Mammary epithelial cell (primary cell): ENCODE measurements around the gene COL27A1.

Source experiments
- EZH2 ChIP-seq: IDR thresholded peaks from 2 replicates; pipeline ENCODE4 v1.6.1; 2012; ENCODE audit warnings: low read length, inconsistent platforms, borderline replicate concordance
- TF ChIP-seq, protein P1 (sequence below), 2 donors: IDR thresholded peaks in 1 of 2; conservative IDR thresholded peaks in 1 of 2; 2 replicates each; pipeline ENCODE4 v1.5.1; 2011 to 2012; ENCODE audit warnings: inconsistent platforms in 2 of 2, low read length in 2 of 2, mild to moderate bottlenecking in 2 of 2, control low read depth in 1 of 2, low read depth in 1 of 2; ENCODE audit not compliant: insufficient read depth in 1 of 2; ENCODE audit errors: extremely low read depth in 1 of 2

GRCh38 chr9:114187827-114188226 lies 32.5 kb downstream of the COL27A1 start:
- TF ChIP-seq, protein P1, sequence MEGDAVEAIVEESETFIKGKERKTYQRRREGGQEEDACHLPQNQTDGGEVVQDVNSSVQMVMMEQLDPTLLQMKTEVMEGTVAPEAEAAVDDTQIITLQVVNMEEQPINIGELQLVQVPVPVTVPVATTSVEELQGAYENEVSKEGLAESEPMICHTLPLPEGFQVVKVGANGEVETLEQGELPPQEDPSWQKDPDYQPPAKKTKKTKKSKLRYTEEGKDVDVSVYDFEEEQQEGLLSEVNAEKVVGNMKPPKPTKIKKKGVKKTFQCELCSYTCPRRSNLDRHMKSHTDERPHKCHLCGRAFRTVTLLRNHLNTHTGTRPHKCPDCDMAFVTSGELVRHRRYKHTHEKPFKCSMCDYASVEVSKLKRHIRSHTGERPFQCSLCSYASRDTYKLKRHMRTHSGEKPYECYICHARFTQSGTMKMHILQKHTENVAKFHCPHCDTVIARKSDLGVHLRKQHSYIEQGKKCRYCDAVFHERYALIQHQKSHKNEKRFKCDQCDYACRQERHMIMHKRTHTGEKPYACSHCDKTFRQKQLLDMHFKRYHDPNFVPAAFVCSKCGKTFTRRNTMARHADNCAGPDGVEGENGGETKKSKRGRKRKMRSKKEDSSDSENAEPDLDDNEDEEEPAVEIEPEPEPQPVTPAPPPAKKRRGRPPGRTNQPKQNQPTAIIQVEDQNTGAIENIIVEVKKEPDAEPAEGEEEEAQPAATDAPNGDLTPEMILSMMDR (conservative IDR thresholded peaks at IDR 0.05 in 1 of 2, IDR thresholded peaks at IDR 0.05 in 1 of 2; ENCODE audit: extremely low read depth in 1 of 2, insufficient read depth in 1 of 2, low read depth in 1 of 2, low read length in 2 of 2): no peak
- no peak for TF ChIP-seq EZH2
